Glutamatergic neuron (in vitro differentiated cells): ENCODE results near the gene LMAN1. TPM values are rescaled to one million over a fixed set of nuclear protein-coding genes. Genes with fewer than 3 reads are reported as not detected.
A peak's percentile ranks its signal among the peaks of the same experiment; 100 is the strongest.

Experiments
- DNase-seq: peaks from one replicate; pipeline ENCODE4 v3.0.0; 2022
- H3K27ac Mint-ChIP-seq: one replicate; pipeline ENCODE4 v1.8.0; 2020; ENCODE audit warnings: mild to moderate bottlenecking, mixed read lengths, inconsistent platforms; ENCODE audit not compliant: unreplicated experiment
- H3K27me3 Mint-ChIP-seq: one replicate; pipeline ENCODE4 v1.8.0; 2020; ENCODE audit warnings: mild to moderate bottlenecking, moderate library complexity, mixed read lengths, inconsistent platforms; ENCODE audit not compliant: unreplicated experiment
- H3K36me3 Mint-ChIP-seq: one replicate; pipeline ENCODE4 v1.8.0; 2020; ENCODE audit warnings: mild to moderate bottlenecking, mixed read lengths, inconsistent platforms; ENCODE audit not compliant: unreplicated experiment
- H3K4me1 Mint-ChIP-seq: one replicate; pipeline ENCODE4 v1.8.0; 2020; ENCODE audit warnings: mild to moderate bottlenecking, low read depth, mixed read lengths, inconsistent platforms; ENCODE audit not compliant: unreplicated experiment
- H3K4me3 Mint-ChIP-seq: one replicate; pipeline ENCODE4 v1.8.0; 2020; ENCODE audit warnings: mild to moderate bottlenecking, mixed read lengths, inconsistent platforms; ENCODE audit not compliant: unreplicated experiment
- H3K9me3 Mint-ChIP-seq: one replicate; pipeline ENCODE4 v1.8.0; 2020; ENCODE audit warnings: mild to moderate bottlenecking, moderate library complexity, mixed read lengths, inconsistent platforms; ENCODE audit not compliant: unreplicated experiment
- CTCF ChIP-seq: fragments of 200-600 bp; sonication (generic); IDR thresholded peaks from one replicate; pipeline ENCODE4 v1.5.0; 2021; ENCODE audit not compliant: partially characterized antibody, unreplicated experiment
- long read RNA-seq: library from polyadenylated mRNA; unstranded; transcript quantifications from one replicate; pipeline ENCODE4 v2.0.0, GENCODE V29; 2020; ENCODE audit not compliant: unreplicated experiment
- total RNA-seq: library from RNA; stranded (reverse); fragmentation: NEBNext Ultra II Directional; extraction: Animal tissue kit (Norgen Biotek cat#: 25700); gene quantifications from one replicate; pipeline ENCODE4 v1.2.1, GENCODE V29; 2021; ENCODE audit not compliant: unreplicated experiment

Gene LMAN1, protein sequence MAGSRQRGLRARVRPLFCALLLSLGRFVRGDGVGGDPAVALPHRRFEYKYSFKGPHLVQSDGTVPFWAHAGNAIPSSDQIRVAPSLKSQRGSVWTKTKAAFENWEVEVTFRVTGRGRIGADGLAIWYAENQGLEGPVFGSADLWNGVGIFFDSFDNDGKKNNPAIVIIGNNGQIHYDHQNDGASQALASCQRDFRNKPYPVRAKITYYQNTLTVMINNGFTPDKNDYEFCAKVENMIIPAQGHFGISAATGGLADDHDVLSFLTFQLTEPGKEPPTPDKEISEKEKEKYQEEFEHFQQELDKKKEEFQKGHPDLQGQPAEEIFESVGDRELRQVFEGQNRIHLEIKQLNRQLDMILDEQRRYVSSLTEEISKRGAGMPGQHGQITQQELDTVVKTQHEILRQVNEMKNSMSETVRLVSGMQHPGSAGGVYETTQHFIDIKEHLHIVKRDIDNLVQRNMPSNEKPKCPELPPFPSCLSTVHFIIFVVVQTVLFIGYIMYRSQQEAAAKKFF
- total RNA-seq = 52.3 TPM
- long read RNA-seq, full-length matches to known transcripts = 1 of 4 reads
- long read RNA-seq, partial matches to known transcripts = 3 of 4 reads
- long read RNA-seq, other reads (novel, unspliced or antisense) = 0 of 4 reads

DNA sequence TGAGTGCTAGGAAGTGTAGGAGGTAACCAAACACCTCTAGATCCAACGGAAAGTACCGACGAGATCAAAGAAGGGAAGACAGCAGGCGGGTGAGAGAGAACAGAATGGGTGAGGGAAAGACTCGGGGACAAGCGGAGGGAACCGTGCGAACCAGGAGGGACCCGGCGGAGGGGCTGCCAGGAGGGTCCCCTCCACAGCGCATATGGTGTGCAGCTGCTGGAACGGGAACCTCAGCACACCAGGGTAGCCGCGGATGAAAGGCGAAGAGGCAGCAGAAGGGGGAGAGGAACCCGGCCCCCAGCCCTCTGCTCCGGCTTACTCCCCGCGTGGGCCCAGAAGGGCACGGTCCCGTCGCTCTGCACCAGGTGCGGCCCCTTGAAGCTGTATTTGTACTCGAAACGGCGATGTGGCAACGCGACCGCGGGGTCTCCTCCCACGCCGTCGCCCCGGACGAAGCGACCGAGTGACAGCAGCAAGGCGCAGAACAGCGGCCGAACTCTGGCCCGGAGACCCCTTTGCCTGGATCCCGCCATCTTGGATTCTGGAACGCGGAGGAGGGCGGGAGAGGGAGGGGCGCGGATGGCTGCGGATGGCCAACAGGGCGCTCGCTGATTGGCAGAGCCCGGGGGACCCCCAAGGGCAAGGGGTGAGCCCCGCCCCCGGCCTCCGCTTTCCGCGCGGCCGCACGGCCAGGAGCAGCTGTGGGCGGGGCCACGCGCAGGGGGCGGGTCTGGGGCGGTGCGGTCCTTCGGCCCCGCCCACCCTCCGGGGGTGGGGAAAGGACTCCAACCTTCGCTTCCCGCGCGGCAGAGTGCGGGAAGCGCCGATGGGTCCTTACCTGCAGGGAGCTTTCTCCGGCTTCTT is at the start of gene LMAN1:
TSS of gene LMAN1 (minus strand) at position 554 of the 864 bp plus-strand sequence. CDS start at position 533, 21 bp downstream.
- no peak for TF ChIP-seq CTCF
- Mint-ChIP-seq H3K4me1 (peaks cover 11% of the 10 kb centered on the region), H3K27ac (peak within 1 kb of the TSS; percentile 100), H3K4me3 (peak within 1 kb of the TSS; percentile 100), H3K9me3 (peaks cover 5% of the 10 kb centered on the region), H3K27me3 (peaks cover 3% of the 10 kb centered on the region), H3K36me3 (no peaks in the 10 kb centered on the region)
- DNase-seq = peak; percentile 99

DNA sequence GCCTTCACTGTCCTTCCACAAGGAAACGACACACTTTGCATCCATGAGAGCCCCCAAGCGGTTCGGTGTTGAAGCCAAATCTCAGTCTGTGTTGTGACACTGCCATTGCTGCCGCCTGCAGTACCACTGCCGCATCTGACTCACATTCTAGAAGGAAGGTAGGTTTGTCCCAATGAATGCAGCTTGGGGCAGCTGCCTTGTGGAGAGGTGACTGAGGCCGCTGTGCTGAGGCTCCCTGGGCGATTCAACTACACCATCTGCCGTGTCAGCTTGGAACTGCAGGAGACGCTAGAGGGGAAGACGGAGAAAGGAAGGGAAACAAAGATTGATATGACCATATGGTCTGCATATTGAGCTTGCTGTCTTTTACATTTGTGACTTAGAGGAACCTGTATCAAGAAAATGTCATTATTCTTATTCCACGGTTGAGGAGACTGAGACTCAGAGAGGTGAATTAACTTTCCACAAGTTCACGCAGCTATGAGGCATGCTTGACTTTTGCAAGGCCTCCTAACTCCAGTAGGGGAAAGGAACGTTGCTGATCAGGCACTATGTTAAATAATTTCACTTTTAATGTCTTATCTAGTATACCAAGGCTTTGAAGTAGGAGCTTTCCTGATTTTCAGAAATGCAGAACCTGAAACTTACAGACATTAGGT is 43.5 kb upstream of the LMAN1 start:
- TF ChIP-seq CTCF = peak; percentile 74
- no peak overlapping the region for H3K4me3 Mint-ChIP-seq
- peaks cover 3% of the 10 kb centered on the region for H3K36me3 Mint-ChIP-seq
- peak; percentile 86 for DNase-seq
- no peak overlapping the region for H3K27ac Mint-ChIP-seq
- H3K4me1 Mint-ChIP-seq = no peaks in the 10 kb centered on the region
- H3K27me3 Mint-ChIP-seq = no peaks in the 10 kb centered on the region
- H3K9me3 Mint-ChIP-seq = no peaks in the 10 kb centered on the region

DNA sequence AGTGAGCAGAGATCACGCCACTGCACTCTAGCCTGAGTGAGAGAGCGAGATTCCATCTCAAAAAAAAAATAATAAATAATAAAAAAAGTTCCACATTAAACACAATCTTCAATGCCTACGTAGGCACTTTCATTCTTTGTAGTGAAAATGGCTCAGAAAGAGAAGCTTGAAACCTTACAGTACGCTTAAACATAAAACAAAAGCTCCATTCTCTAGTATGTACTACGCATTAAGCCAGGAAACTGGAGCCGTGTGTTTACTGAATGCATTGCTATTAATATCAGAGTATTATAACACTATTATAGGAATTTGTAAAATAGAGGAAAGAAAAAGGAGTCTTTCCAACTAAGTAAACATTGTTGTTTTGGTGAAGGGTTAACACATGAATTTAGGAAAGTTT is 41.3 kb upstream of the LMAN1 start:
- peaks cover 4% of the 10 kb centered on the region for H3K27me3 Mint-ChIP-seq
- no peak overlapping the region for H3K4me3 Mint-ChIP-seq
- no peak for DNase-seq
- H3K27ac Mint-ChIP-seq = no peak overlapping the region
- TF ChIP-seq CTCF = no peak
- H3K9me3 Mint-ChIP-seq = no peaks in the 10 kb centered on the region
- no peaks in the 10 kb centered on the region for H3K4me1 Mint-ChIP-seq
- peaks cover 3% of the 10 kb centered on the region for H3K36me3 Mint-ChIP-seq

- Mint-ChIP-seq H3K9me3 (no peaks in the 10 kb centered on the region), H3K36me3 (peaks cover 3% of the 10 kb centered on the region), H3K4me1 (no peaks in the 10 kb centered on the region), H3K27ac (no peak overlapping the region), H3K4me3 (no peak overlapping the region), H3K27me3 (peaks cover 7% of the 10 kb centered on the region)
- DNase-seq = no peak
- no peak for TF ChIP-seq CTCF
Observed at GRCh38 chr18:59395226-59396175, 36.4 kb upstream of the LMAN1 start.
